Type B pancreatic cell (in vitro differentiated cells): ENCODE measurements around the gene SLC44A2. TPM values are rescaled to one million over a fixed set of nuclear protein-coding genes. Genes with fewer than 3 reads are reported as not detected.

Experiments used
- DNase-seq: peaks from one replicate; pipeline ENCODE4 v3.0.0; 2021; ENCODE audit warnings: mixed read lengths; ENCODE audit not compliant: unreplicated experiment; ENCODE audit errors: extremely low spot score
- H3K27ac Mint-ChIP-seq: 2 replicates; pipeline ENCODE4 v1.8.0; 2021; ENCODE audit warnings: mild to moderate bottlenecking, mixed read lengths
- H3K27me3 Mint-ChIP-seq: 2 replicates; pipeline ENCODE4 v1.8.0; 2021; ENCODE audit warnings: mixed read lengths
- H3K36me3 Mint-ChIP-seq: 2 replicates; pipeline ENCODE4 v1.8.0; 2021; ENCODE audit warnings: mixed read lengths
- H3K4me1 Mint-ChIP-seq: one replicate; pipeline ENCODE4 v1.8.0; 2021; ENCODE audit warnings: mixed read lengths; ENCODE audit not compliant: unreplicated experiment
- H3K4me3 Mint-ChIP-seq: 2 replicates; pipeline ENCODE4 v1.8.0; 2021; ENCODE audit warnings: mild to moderate bottlenecking, mixed read lengths
- H3K9me3 Mint-ChIP-seq: 2 replicates; pipeline ENCODE4 v1.8.0; 2021; ENCODE audit warnings: mixed read lengths
- CTCF ChIP-seq: fragments of 200-600 bp; sonication (generic); conservative IDR thresholded peaks from 2 replicates; pipeline ENCODE4 v1.5.0; 2021; ENCODE audit warnings: antibody characterized with exemption, mild to moderate bottlenecking
- total RNA-seq: library from RNA; stranded (reverse); gene quantifications from 2 replicates; pipeline ENCODE4 v1.2.1, GENCODE V29; 2021; ENCODE audit warnings: low replicate concordance

The SLC44A2 gene
- total RNA-seq, 1 donor from 2014 or later, result 148 TPM

- peaks cover 12% of the 10 kb centered on the region for H3K36me3 Mint-ChIP-seq
Measured at GRCh38 chr19:10680545-10681135, 55.3 kb downstream of the SLC44A2 start.

DNA sequence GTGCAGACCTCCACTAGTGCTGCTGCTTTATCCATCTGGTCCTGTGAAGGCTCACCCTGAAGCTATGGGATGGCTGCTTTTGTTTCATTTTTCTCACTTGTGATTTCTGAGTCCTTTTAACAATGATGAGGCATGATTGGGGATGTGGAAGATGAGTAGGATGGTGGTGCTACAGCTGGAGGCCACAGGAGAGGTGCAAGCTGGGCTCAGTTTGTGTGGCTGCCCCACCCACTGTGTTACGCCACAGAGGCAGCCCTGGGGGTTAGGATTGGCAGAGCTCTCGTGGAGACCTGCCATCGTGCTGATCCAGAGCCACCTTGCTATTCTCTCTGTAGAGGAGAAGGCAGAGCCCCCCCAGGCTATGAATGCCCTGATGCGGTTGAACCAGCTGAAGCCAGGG lies 56.3 kb downstream of the SLC44A2 start:
- H3K4me1 Mint-ChIP-seq, result no peaks in the 10 kb centered on the region
- peaks cover 12% of the 10 kb centered on the region for H3K36me3 Mint-ChIP-seq
- TF ChIP-seq CTCF, result no peak
- no peaks in the 10 kb centered on the region for H3K9me3 Mint-ChIP-seq
- no peak overlapping the region for H3K27ac Mint-ChIP-seq
- H3K4me3 Mint-ChIP-seq, result no peak overlapping the region
- no peaks in the 10 kb centered on the region for H3K27me3 Mint-ChIP-seq
- DNase-seq, result no peak

More at GRCh38 chr19:10680545-10681135, 55.3 kb downstream of the SLC44A2 start:
- H3K9me3 Mint-ChIP-seq, result no peaks in the 10 kb centered on the region
- no peak overlapping the region for H3K27ac Mint-ChIP-seq
- no peak overlapping the region for H3K4me3 Mint-ChIP-seq
- no peaks in the 10 kb centered on the region for H3K4me1 Mint-ChIP-seq
- TF ChIP-seq CTCF, result no peak
- no peaks in the 10 kb centered on the region for H3K27me3 Mint-ChIP-seq
- DNase-seq, result no peak

DNA sequence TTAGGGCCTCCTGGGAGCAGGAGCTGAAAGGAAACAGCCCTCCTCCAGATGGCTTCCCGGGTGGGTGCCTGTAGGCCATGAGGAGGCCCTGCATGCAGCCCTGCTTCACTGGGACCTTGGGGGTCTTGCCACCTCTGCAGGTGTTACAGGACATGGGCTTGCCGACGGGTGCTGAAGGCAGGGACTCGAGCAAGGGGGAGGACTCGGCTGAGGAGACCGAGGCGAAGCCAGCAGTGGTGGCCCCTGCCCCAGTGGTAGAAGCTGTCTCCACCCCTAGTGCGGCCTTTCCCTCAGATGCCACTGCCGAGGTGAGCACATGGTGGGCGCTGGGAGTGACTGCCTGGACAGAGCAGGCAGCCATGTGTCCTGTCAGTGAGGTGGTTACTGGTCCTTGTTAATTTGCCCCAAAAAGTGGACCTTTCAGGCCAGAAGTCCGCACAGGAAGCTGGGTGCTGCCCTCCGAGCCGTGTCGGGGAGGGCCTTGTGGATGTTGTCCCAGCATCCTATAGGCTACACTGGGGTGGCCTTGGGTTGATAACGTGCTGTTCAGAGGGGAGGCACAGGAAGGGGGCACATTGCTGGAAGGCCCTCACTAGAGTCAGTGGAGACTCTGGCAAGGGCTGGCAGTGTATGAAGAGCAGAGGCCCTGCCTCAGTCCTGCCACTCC lies 57.2 kb downstream of the SLC44A2 start:
- TF ChIP-seq CTCF, result no peak
- Mint-ChIP-seq H3K36me3 (peaks cover 8% of the 10 kb centered on the region), H3K4me1 (no peaks in the 10 kb centered on the region), H3K27me3 (no peaks in the 10 kb centered on the region), H3K27ac (no peak overlapping the region), H3K9me3 (no peaks in the 10 kb centered on the region), H3K4me3 (no peak overlapping the region)
- DNase-seq, result no peak

- Mint-ChIP-seq H3K4me3 (no peak overlapping the region), H3K4me1 (no peaks in the 10 kb centered on the region), H3K27ac (no peak overlapping the region), H3K9me3 (no peaks in the 10 kb centered on the region), H3K36me3 (peaks cover 8% of the 10 kb centered on the region), H3K27me3 (no peaks in the 10 kb centered on the region)
- no peak for TF ChIP-seq CTCF
- no peak for DNase-seq
Measured at GRCh38 chr19:10683064-10683426, 57.7 kb downstream of the SLC44A2 start.

GRCh38 chr19:10683582-10683981 lies 58.2 kb downstream of the SLC44A2 start:
- Mint-ChIP-seq H3K9me3 (no peaks in the 10 kb centered on the region), H3K27ac (no peak overlapping the region), H3K4me1 (no peaks in the 10 kb centered on the region), H3K27me3 (no peaks in the 10 kb centered on the region), H3K36me3 (peaks cover 8% of the 10 kb centered on the region), H3K4me3 (no peak overlapping the region)
- no peak for DNase-seq
- no peak for TF ChIP-seq CTCF
